Stimulated activated naive B cell treated with anti-CD40 and anti-IgM and Interleukin-4, amounts not matched to agents 10 μg/mL and 1 μg/mL and 100 μg/mL, for 72 hours (primary cell): ENCODE measurements around the gene CPVL.

ENCODE experiments used
- ATAC-seq, 2 donors: fragments of 150-1000 bp; cut with Tn5 transposase; replicated peaks; 2 replicates each; pipeline ENCODE4 v1.10.0; 2021; ENCODE audit warnings: moderate library complexity in 1 of 2
- DNase-seq: peaks from one replicate; pipeline ENCODE4 v3.0.0; 2021
- H3K27ac Mint-ChIP-seq: one replicate; pipeline ENCODE4 v1.8.0; 2022; ENCODE audit warnings: mild to moderate bottlenecking, mixed read lengths
- H3K27me3 Mint-ChIP-seq, 2 donors: one replicate each; pipeline ENCODE4 v1.8.0; 2022; ENCODE audit warnings: mixed read lengths in 2 of 2
- H3K36me3 Mint-ChIP-seq, 2 donors: one replicate each; pipeline ENCODE4 v1.8.0; 2022; ENCODE audit warnings: mixed read lengths in 2 of 2, mild to moderate bottlenecking in 1 of 2
- H3K4me1 Mint-ChIP-seq, 2 donors: one replicate each; pipeline ENCODE4 v1.8.0; 2022; ENCODE audit warnings: mixed read lengths in 2 of 2, mild to moderate bottlenecking in 1 of 2
- H3K4me3 Mint-ChIP-seq, 2 donors: one replicate each; pipeline ENCODE4 v1.8.0; 2022; ENCODE audit warnings: mild to moderate bottlenecking in 2 of 2, mixed read lengths in 2 of 2, moderate library complexity in 1 of 2
- H3K9me3 Mint-ChIP-seq, 2 donors: one replicate each; pipeline ENCODE4 v1.8.0; 2022; ENCODE audit warnings: mixed read lengths in 2 of 2, mild to moderate bottlenecking in 1 of 2

CPVL gene

DNA sequence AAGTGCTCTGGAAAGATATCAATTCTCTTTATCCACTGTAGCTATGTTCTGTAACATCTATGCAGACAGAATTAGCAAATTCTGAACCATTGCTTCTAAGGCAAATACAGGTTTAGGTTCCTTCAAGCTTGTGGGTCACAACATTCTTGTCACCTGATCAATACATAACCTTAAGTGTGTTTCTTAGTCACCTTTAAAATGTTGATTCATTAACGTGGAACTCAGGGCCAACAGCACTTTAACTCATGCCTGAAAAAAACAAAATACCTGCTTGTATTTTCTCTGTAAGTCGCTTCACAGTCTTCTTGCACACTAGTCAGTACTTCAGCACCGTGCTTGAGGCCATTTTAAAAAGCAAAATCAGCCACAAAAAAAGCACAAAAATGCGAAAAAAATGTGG is 153.0 kb downstream of the CPVL start:
- Mint-ChIP-seq H3K9me3 (no peaks in the 10 kb centered on the region), H3K27ac (no peak overlapping the region), H3K4me3 (no peak overlapping the region), H3K36me3 (no peaks in the 10 kb centered on the region), H3K27me3 (peaks cover 23% of the 10 kb centered on the region in 2 donors), H3K4me1 (no peaks in the 10 kb centered on the region)
- ATAC-seq (no peak), DNase-seq (no peak)

DNA sequence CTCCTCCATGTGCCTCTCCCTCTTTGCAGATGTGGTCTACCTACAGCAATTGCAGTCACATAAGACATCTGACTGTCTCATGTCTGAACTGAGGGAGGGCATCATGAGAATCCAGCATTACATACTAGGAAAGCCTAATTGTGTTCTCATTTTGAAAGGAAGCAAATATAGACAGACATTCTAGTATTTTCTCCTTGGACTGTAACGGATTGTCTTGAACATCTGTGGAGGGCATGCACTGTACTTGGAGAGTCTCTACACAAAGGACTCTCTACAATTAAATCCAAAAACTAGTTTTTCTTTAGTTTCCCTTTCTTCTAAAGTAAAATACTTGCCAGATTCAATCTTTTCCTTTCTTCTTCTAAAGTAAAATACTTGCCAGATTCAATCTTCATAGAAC is 153.5 kb downstream of the CPVL start:
- no peak overlapping the region for H3K27ac Mint-ChIP-seq
- H3K27me3 Mint-ChIP-seq, result peaks cover 27 to 28% of the 10 kb centered on the region in 2 donors
- DNase-seq, result no peak
- no peaks in the 10 kb centered on the region for H3K36me3 Mint-ChIP-seq
- no peak overlapping the region for H3K4me3 Mint-ChIP-seq
- no peaks in the 10 kb centered on the region for H3K4me1 Mint-ChIP-seq
- no peak for ATAC-seq
- no peaks in the 10 kb centered on the region for H3K9me3 Mint-ChIP-seq

DNA sequence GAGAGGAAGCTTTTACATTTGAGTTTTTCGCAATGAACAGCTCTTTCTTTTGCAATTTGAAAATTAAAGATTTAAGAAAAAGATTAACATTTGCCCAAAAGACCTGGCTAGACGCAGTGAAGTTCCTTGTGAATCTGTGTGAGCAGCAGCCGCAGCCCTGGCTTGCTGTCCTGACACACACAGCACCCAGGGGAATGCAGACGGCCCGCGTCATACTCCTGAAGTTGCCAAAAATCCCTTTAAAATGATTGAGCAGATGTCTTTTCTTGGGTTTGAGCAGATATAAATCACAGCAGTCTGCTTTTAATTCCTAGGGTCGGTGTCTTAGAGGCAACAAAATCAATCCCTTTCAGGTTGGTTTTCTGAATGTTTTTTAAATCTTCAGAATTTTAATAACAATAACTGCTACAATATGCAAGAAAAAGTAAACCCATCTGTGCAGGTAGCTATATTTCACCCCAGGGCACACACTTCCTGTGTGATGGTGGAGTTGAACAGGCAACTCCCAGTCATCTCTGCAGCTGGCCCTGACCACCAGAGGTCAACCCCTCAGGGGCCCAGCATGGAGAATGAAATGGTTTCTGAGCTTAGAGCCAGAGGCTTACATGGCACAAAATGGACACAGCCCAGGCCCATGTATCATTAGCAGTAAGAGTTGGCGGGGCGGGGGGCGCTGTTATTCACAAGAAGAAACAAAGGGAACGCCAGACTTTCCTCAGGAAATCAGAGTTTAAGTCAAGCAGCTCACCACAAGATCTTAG is 156.0 kb downstream of the CPVL start:
- no peak for ATAC-seq
- no peak for DNase-seq
- H3K36me3 Mint-ChIP-seq, result no peaks in the 10 kb centered on the region
- no peaks in the 10 kb centered on the region for H3K9me3 Mint-ChIP-seq
- no peak overlapping the region for H3K27ac Mint-ChIP-seq
- H3K4me1 Mint-ChIP-seq, result no peaks in the 10 kb centered on the region
- H3K4me3 Mint-ChIP-seq, result no peak overlapping the region
- H3K27me3 Mint-ChIP-seq, result peaks cover 39 to 41% of the 10 kb centered on the region in 2 donors

DNA sequence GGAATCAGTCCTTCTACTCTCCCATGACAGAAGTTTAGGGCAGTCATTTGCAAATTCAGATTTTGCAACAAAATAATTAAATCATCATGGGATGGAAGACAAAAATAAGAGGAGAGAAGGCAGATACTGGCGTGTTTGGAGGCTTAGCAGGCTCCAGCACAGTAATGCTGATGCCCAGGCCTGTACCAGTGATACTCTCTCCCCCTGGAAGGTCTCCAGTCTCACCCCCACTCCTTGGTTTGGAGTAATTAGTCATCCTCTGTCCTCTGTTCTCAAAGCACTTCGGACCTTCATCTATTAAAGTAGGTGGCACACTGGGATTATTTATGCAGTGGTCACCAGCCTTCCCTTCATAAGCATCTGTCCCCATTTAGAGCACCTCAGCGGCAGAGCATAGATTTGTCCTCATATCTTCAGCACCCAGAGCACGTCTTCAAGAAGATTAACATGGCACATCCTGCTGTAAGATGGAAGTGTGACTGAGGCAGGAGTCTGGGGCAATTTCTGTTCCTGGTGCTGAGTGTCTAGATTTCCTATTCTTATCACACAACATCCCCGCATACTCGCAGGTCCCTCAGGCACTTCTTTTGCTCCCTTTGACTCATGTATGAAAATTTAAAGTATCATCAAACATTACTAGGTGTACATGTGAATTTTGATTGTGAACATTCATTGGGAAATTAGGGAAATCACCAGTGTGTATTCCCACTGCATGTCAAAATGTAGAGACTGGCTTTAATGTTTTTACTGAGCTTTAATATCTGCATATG is 156.9 kb downstream of the CPVL start:
- no peak overlapping the region for H3K27ac Mint-ChIP-seq
- H3K9me3 Mint-ChIP-seq, result no peaks in the 10 kb centered on the region
- H3K4me1 Mint-ChIP-seq, result no peaks in the 10 kb centered on the region
- H3K27me3 Mint-ChIP-seq, result peaks cover 40 to 42% of the 10 kb centered on the region in 2 donors
- no peaks in the 10 kb centered on the region for H3K36me3 Mint-ChIP-seq
- DNase-seq (no peak), ATAC-seq (no peak)
- no peak overlapping the region for H3K4me3 Mint-ChIP-seq

DNA sequence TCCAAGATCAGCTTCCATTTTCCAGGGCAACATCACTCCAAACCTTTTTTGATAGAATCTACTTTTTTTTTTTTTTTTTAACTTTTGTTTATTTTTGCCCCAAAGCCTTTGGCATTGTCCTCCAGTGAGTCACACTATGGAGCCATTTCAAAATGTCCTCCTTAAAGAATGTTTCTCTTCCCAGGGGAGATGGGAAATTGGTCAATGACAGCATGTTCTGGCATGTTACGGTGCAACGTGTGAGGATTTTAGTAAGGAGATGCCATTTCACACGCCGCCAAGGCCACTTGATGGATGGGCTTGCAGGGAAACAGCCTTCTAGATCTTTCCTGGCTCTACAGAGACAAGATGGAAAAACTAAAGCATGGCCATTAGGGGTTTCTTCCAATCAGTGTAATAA is 157.5 kb downstream of the CPVL start:
- Mint-ChIP-seq H3K27ac (no peak overlapping the region), H3K9me3 (no peaks in the 10 kb centered on the region), H3K27me3 (peaks cover 40 to 42% of the 10 kb centered on the region in 2 donors), H3K36me3 (no peaks in the 10 kb centered on the region), H3K4me3 (no peak overlapping the region), H3K4me1 (no peaks in the 10 kb centered on the region)
- DNase-seq (no peak), ATAC-seq (no peak)

DNA sequence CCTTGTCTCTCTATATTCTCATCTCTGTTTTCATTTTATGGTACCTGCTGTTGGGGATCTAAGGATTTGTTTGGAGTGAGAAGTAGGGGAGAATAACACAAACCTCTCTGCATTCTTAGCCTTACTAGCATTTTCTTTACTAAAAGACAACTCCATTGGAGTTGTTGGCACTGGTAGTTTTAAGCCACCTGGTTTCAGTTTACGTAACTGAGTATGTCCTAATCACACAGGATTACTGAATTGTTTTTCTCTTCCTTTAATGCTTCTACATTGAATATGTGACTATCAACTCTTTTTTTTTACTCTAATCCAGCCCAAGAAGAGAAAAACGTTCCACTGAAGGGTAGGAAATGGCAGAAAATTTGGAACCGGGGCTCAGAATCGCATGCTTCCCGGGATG is 158.2 kb downstream of the CPVL start:
- ATAC-seq (no peak), DNase-seq (no peak)
- H3K27ac Mint-ChIP-seq, result no peak overlapping the region
- no peaks in the 10 kb centered on the region for H3K36me3 Mint-ChIP-seq
- no peaks in the 10 kb centered on the region for H3K4me1 Mint-ChIP-seq
- H3K4me3 Mint-ChIP-seq, result no peak overlapping the region
- peaks cover 37 to 39% of the 10 kb centered on the region in 2 donors for H3K27me3 Mint-ChIP-seq
- H3K9me3 Mint-ChIP-seq, result no peaks in the 10 kb centered on the region

DNA sequence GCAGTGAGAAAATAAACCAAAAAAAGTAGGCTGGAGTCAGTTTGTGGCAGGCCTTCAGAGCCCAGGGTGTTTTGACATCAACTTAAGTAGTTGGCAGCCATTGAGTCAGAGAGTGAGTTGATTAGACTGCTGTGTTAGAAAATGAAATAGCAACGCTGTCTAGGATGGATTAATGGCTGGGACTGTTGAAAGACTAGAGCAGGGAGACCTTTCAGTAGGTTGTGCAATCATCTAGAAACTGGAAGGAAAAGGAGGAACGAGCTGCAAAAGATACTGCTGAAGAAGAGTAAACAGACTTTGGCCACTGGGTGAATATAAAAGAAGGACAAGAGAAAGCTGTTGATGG is 159.6 kb downstream of the CPVL start:
- no peak overlapping the region for H3K27ac Mint-ChIP-seq
- no peaks in the 10 kb centered on the region for H3K4me1 Mint-ChIP-seq
- no peak for DNase-seq

DNA sequence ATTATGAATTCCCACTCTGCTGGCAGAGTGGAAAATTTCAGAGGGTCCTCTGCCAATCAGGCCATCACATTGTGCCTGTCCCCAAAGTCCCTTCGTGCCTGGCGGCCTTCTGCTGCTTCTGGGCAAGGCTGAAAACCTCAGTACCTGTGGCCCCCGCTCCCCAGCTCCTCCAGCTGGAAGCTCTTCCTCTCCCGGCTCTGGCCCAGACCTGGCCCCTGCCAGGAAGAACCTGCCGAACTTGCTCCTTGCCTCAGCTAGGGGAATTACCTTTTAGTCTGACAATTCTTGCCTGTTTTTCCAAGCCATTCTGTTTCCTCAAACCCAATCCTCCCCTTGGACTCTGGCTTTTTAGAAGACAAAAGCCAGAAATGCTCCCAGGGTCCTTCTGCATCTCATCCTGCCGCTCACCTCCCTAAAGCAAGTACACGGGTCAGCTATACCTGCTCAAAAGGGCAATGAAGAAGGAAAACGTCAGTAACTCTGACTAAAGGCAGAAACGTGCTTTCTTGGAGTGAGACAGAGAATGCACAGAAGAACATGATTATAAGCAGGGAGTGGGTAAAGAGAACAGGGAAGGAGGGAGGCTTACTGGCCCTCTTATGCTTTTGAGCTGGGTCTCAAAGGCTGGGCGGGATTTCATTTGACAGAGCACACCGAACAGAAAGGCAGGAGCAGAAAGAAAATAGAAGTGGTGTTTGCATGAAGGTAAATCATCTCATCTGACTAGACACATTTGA is 160.1 kb downstream of the CPVL start:
- no peaks in the 10 kb centered on the region for H3K4me1 Mint-ChIP-seq
- no peak overlapping the region for H3K4me3 Mint-ChIP-seq
- no peaks in the 10 kb centered on the region for H3K36me3 Mint-ChIP-seq
- H3K27me3 Mint-ChIP-seq, result peaks cover 37 to 38% of the 10 kb centered on the region in 2 donors
- no peak overlapping the region for H3K27ac Mint-ChIP-seq
- no peaks in the 10 kb centered on the region for H3K9me3 Mint-ChIP-seq
- ATAC-seq (no peak), DNase-seq (no peak)

More for the DNA sequence above, 159.6 kb downstream of the CPVL start:
- ATAC-seq, result no peak
- H3K27me3 Mint-ChIP-seq, result peaks cover 35 to 36% of the 10 kb centered on the region in 2 donors
- no peaks in the 10 kb centered on the region for H3K36me3 Mint-ChIP-seq
- H3K9me3 Mint-ChIP-seq, result no peaks in the 10 kb centered on the region
- H3K4me3 Mint-ChIP-seq, result no peak overlapping the region

DNA sequence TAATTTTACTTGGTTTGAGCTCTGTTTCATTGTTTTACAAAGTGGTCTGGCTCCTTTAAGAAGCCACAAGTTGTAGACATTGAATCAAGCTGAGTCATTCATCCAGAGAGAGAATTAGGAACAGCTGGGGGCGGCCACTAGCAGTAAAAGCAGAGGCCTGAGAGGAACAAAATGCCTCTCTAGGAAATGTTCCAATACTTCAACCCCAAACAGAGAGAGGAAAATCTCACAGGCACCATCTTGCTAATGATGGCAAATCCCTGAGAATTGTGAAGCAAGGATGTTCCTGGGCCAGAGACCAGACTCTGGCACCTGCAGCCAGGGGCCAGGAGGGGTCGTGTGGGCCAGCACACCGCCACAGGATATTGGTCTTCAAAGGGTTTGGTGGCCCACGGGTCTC is 161.7 kb downstream of the CPVL start:
- ATAC-seq, result no peak
- Mint-ChIP-seq H3K27ac (no peak overlapping the region), H3K9me3 (no peaks in the 10 kb centered on the region), H3K4me1 (no peaks in the 10 kb centered on the region), H3K36me3 (no peaks in the 10 kb centered on the region), H3K27me3 (peaks cover 51% of the 10 kb centered on the region in 2 donors), H3K4me3 (no peak overlapping the region)
- DNase-seq, result no peak

DNA sequence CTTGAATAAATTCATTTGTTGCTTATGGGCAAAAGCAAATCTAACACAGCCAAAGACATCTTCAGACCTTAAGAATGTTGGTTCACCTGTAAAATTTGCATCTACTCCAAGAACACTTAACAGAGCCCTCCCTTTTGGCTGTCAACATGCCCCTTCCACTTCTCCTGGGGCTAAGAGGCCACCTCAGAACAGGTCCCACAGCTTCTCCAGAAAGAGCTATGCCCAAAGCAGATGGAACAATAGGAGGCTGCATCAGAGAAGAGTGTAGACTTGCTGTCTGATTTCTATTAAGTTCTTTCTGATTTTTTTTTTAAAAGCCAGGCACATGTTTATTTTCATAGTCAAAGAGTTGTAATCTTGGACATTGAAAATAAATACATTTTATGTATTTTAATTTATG is 162.1 kb downstream of the CPVL start:
- DNase-seq, result no peak
- H3K4me3 Mint-ChIP-seq, result no peak overlapping the region

DNA sequence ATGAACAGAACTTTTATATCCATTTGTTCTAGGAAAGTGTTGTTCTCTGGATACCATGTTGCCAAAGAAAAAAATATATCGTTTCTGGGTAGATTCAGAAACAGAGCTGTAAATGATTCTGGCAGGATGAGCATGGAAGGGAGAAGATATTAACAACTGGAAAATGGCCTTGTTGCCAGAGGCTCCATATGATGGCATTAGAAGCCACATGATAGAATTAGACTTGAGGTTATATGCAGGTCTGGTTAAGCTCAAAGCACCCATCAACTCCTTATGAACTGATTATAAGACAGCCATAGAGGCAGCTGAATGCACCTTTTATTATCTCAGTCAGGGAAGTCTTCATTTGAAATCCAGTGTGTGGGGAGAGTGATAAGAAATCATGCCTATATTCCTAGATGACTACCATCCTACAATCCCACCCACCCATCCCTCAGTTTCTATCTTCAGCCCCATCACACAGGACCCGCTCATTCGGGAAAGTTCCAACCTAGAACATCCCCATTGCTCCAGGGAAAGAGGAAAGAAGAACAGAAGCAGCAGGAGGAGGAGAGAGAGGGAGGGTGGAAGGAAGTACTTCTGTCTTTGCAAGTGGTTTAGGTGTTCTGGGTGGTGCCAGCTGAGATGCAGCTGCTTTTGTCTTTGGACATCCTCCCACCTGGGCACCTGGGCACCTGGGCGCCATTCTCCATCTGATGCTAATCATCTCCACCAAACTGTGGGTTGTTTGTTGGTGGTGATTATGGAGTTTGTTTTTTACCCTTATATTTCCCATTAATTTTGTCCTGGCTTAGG is 162.7 kb downstream of the CPVL start:
- Mint-ChIP-seq H3K4me3 (no peak overlapping the region), H3K9me3 (no peaks in the 10 kb centered on the region), H3K36me3 (no peaks in the 10 kb centered on the region), H3K27me3 (peaks cover 44 to 45% of the 10 kb centered on the region in 2 donors), H3K4me1 (no peaks in the 10 kb centered on the region), H3K27ac (no peak overlapping the region)
- no peak for ATAC-seq
- DNase-seq, result no peak

More for the DNA sequence above, 162.1 kb downstream of the CPVL start:
- Mint-ChIP-seq H3K27me3 (peaks cover 51% of the 10 kb centered on the region in 2 donors), H3K9me3 (no peaks in the 10 kb centered on the region), H3K36me3 (no peaks in the 10 kb centered on the region), H3K4me1 (no peaks in the 10 kb centered on the region), H3K27ac (no peak overlapping the region)
- no peak for ATAC-seq

DNA sequence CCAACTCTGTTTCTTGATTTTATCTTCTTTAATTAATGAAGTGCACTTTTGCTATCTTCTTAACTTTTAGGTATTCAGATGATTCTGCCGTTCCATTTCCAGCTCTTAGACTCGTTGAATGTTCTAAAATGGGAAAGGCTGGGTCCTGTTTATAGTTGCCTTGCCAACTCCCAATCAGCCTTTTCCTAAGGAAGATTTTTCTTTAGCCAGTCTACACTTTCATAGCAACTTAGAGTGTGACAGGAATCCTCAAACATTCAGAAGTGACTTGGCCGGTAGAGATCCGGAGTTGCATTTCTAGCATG is 165.2 kb downstream of the CPVL start:
- no peaks in the 10 kb centered on the region for H3K4me1 Mint-ChIP-seq
- no peak overlapping the region for H3K4me3 Mint-ChIP-seq
- no peak for DNase-seq
- no peaks in the 10 kb centered on the region for H3K9me3 Mint-ChIP-seq
- no peak for ATAC-seq
- H3K27me3 Mint-ChIP-seq, result peaks cover 26 to 33% of the 10 kb centered on the region in 2 donors
- H3K27ac Mint-ChIP-seq, result no peak overlapping the region
- no peaks in the 10 kb centered on the region for H3K36me3 Mint-ChIP-seq

DNA sequence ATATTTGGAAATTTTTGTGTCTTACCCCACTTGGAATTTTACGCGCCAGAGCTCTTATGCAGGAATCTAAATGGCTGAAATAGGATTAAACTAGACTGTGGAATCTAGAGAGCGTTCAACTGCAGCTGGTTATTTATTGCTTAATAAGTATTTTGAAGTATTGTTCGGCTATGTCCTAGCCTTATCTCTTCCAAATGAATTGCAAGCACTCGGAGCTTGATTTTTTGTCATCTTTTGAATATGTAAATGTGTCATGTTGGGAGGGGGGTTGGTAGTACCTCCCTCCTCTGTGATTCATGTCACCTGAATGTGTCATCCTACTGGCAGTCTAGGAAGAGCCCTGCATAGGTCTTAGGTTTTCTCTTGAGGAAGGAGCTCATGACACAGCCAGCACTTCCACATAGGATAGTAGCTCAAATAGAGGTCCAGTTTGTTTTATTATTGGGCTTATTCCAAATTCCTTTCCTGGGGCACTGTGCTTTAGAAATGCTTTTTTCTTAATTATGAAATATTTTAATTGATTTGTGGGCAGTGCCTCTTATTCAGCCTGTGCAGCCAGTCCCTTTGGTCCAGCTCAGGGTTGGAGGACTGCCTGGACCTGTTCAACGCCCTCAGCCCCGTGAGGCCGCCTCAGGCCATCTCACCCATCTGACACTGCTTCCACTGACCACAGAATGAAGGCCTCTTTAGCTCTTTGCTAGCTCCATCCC is 165.7 kb downstream of the CPVL start:
- Mint-ChIP-seq H3K9me3 (no peaks in the 10 kb centered on the region), H3K4me1 (no peaks in the 10 kb centered on the region), H3K27ac (no peak overlapping the region), H3K27me3 (peaks cover 22 to 30% of the 10 kb centered on the region in 2 donors), H3K4me3 (no peak overlapping the region), H3K36me3 (no peaks in the 10 kb centered on the region)
- ATAC-seq, result no peak
- no peak for DNase-seq

DNA sequence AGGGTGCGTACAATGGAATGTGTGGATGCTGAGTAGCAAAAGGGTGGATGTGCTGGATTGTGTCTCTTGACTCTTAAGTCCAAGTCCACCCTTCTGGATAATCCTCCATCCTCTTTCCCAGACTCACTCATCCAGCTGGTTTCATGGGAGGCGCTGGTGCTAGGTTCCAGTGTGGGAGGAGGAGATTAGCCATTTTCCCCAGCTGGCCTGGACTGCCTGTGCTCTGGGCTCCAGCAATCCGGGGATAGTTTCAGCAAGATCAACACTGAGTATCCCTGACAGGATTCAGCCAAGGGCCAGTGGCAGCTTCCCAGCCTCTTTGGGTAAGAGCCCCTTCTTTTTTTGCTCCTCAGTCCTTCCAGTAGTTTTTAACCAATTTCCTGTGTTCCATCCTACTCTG is 166.6 kb downstream of the CPVL start:
- ATAC-seq (no peak), DNase-seq (no peak)
- H3K27me3 Mint-ChIP-seq, result peaks cover 24 to 27% of the 10 kb centered on the region in 2 donors
- H3K4me3 Mint-ChIP-seq, result no peak overlapping the region
- H3K36me3 Mint-ChIP-seq, result no peaks in the 10 kb centered on the region
- H3K4me1 Mint-ChIP-seq, result no peaks in the 10 kb centered on the region
- H3K9me3 Mint-ChIP-seq, result peaks cover 0 to 1% of the 10 kb centered on the region in 2 donors
- H3K27ac Mint-ChIP-seq, result no peak overlapping the region
